NCI-H1436 treated with DMSO at 0.1 percent for 48 hours (cell line): Measurements from ENCODE around the gene COPS3.
A peak's percentile ranks its signal among the peaks of the same experiment; 100 is the strongest.

Experiments
- DNase-seq: peaks from one replicate; lab custom pipeline; 2025; lab: John Stamatoyannopoulos, UW

The COPS3 gene

GRCh38 chr17:17280613-17281549 is at the start of gene COPS3:
TSS of gene COPS3 (minus strand) at chr17:17281246. CDS start at chr17:17281186, 60 bp downstream.
- peak; percentile 94 for DNase-seq

- no peak for DNase-seq
Measured at GRCh38 chr17:17328251-17328650, 47.2 kb upstream of the COPS3 start.

- no peak for DNase-seq
Measured at GRCh38 chr17:17326275-17326875, 45.3 kb upstream of the COPS3 start.

GRCh38 chr17:17325816-17326215 is 44.8 kb upstream of the COPS3 start:
- DNase-seq = no peak

GRCh38 chr17:17325228-17325627 is 44.2 kb upstream of the COPS3 start:
- DNase-seq = no peak

- DNase-seq = no peak
Measured at GRCh38 chr17:17324616-17325015, 43.6 kb upstream of the COPS3 start.

GRCh38 chr17:17322516-17323510 is 41.8 kb upstream of the COPS3 start:
- DNase-seq = no peak

- DNase-seq = no peak
Measured at GRCh38 chr17:17321356-17322025, 40.4 kb upstream of the COPS3 start.

GRCh38 chr17:17320911-17321220 is 39.8 kb upstream of the COPS3 start:
- no peak for DNase-seq

- DNase-seq = no peak
Measured at GRCh38 chr17:17320188-17320910, 39.3 kb upstream of the COPS3 start.

- no peak for DNase-seq
Measured at GRCh38 chr17:17315142-17315821, 34.2 kb upstream of the COPS3 start.

GRCh38 chr17:17314501-17315071 is 33.5 kb upstream of the COPS3 start:
- DNase-seq = no peak

GRCh38 chr17:17313350-17313991 is 32.4 kb upstream of the COPS3 start:
- DNase-seq = no peak

- DNase-seq = no peak
Measured at GRCh38 chr17:17309356-17309755, 28.3 kb upstream of the COPS3 start.

GRCh38 chr17:17305281-17305801 is 24.3 kb upstream of the COPS3 start:
- no peak for DNase-seq

GRCh38 chr17:17304521-17304985 is 23.5 kb upstream of the COPS3 start:
- DNase-seq = no peak

- no peak for DNase-seq
Measured at GRCh38 chr17:17303847-17304490, 22.9 kb upstream of the COPS3 start.

- peak; percentile 36 for DNase-seq
Measured at GRCh38 chr17:17303010-17303846, 22.2 kb upstream of the COPS3 start, which contains the start of gene NT5M. TSS of gene NT5M (plus strand) at chr17:17303373. CDS start at chr17:17303551, 178 bp downstream.
